ENCODE results near the gene CA12.
"Not testable (repeated sequence)": the region's sequence is repeated elsewhere in the genome, so short reads cannot be mapped to it uniquely, and the experiment has no call there.

Gene CA12

DNA sequence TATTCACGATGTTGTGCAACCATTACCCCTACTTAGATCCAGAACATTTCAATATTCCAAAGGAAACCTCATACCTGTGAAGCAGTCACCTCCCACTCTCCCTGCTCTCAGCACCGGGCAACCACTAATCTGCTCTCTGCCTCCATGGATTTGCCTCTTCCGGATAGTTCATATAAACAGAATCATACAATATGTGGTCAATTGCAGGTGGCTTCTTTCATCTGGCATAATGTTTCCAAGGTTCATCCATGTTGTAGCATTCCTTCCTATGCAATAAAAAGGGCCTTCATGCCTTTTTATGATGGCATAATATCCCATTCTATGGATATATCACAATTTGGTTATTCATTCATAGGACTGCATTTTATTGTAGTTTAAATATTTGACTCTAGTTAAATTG lies 23.9 kb downstream of the CA12 start:
- no peak for DNase-seq (ENCODE audit: low read depth in 2 of 2)

DNA sequence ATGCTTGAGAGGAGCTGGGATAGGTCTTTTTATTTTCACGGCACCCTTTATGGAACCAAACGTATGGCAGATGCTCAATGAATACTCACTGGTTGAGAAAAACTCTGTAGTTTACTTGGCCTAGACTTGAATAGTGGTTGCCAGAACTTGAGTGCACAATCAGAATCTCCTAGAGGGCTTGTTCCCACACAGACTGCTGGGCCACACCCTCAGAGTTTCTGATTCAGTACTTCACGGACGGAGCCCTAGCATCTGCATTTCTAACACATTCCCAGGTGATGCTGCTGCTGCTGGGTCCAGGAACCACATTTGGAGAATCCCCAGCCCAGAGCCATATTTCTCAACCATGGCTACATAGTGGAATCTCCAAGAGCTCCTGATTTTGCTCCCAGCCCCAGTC lies 24.6 kb downstream of the CA12 start:
- no peak for DNase-seq (ENCODE audit: low read depth in 2 of 2)

- DNase-seq (ENCODE audit: low read depth in 2 of 2) = no peak
Observed at GRCh38 chr15:63354821-63355650, 26.6 kb downstream of the CA12 start.

- DNase-seq (ENCODE audit: low read depth in 2 of 2) = no peak
Observed at GRCh38 chr15:63353887-63354286, 27.8 kb downstream of the CA12 start.

DNA sequence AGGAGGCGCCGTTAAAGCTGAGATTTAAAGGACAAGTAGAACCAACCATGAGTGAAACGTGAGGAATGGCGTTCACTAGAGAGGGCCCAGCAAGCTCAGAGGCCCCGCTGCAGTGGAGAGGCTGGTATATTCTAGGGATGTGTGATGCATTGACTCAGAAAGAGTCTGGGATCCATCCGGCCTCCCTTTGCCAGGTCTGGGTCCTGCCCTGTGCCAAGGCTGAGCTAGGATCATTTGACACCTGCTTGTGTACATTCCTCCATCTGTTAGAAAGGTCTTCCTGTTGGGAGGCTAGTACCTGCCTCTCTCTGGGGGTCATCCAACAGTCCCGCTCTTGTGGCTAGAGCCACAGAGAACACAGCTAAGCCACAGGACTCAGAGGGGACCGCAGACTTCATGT lies 28.4 kb downstream of the CA12 start:
- no peak for DNase-seq (ENCODE audit: low read depth in 2 of 2)

DNA sequence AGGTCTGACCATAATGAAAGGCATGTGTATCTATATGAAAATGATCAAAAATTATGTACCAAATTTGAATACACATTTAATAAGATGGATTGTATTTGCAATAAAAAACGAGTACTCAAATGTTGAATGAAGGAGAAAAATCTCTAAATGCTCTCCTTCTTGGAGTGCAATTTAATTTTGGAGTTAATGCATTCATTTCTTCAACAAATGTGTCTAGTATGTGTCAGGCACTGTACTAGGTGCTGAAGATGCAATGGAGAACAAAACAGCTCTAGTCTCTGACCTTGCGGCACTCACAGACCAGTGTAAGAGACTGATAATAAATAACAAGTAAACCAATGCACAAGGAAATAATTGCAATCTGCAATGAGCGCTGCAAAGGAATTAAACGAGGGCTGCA lies 28.8 kb downstream of the CA12 start:
- DNase-seq (ENCODE audit: low read depth in 2 of 2) = no peak

DNA sequence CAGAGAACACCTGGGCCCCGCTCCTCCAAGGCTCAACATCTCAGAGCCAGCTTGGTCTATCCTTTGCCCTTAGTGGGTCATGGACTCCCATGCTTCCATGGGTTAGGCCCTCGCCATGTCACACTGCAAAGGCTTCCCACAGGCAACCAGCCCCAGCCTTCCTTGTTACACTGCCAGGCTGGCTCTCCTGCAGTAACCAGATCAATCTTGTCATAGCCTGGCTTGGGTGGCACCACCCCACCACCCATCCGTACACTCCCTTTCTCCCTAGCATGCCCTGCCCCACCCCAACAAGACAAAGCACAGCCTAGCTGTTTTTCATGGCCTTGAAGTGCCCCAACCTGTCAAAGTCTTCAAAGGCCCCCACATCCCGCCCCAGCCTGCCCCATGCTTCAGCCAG lies 30.5 kb downstream of the CA12 start:
- DNase-seq (ENCODE audit: low read depth in 2 of 2) = no peak

- no peak for DNase-seq (ENCODE audit: low read depth in 2 of 2)
Observed at GRCh38 chr15:63350178-63350621, 31.4 kb downstream of the CA12 start.

GRCh38 chr15:63349621-63350020 lies 32.0 kb downstream of the CA12 start:
- no peak for DNase-seq (ENCODE audit: low read depth in 2 of 2)

GRCh38 chr15:63349156-63349555 lies 32.5 kb downstream of the CA12 start:
- no peak for DNase-seq (ENCODE audit: low read depth in 2 of 2)

DNA sequence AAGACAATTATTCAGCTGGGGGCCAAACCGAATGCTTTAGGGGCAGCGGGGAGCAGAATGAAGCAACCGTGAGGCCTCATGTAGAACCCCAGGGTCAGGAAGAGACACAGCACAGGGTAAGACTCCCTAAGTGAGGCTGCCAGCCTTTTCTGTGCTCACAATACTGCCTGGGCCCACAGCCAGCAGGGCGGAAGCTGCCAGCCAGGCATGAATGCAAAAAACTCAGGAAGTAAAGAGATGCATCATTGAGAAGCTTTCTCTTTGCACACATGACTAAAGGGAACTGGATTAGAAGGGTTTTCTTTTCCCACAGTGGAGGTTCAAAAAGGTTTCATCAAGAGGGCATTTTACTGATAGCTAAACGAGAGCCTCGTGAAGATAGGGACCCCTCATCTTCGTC lies 33.3 kb downstream of the CA12 start:
- no peak for DNase-seq (ENCODE audit: low read depth in 2 of 2)

- no peak for DNase-seq (ENCODE audit: low read depth in 2 of 2)
Observed at GRCh38 chr15:63347074-63347857, 34.4 kb downstream of the CA12 start.

DNA sequence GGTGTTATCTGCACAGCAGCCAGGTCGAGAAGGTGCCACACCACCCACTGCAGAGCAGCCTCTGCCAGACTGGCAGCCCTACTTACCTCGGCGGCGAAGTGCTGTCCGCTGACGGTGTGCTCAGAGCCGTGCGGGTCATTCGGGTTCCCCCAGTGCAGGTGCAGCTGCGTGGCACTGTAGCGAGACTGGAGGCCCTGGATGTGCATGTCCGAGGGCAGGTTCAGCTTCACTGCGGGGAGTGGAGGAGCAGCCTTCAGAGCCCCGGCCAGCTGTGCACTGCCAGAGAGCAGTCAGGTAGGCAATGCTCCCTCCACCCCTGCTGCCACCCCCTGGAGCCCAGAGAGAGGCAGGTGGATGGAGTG lies 36.3 kb downstream of the CA12 start:
- DNase-seq (ENCODE audit: low read depth in 2 of 2) = no peak

GRCh38 chr15:63344731-63345390 lies 36.8 kb downstream of the CA12 start:
- no peak for DNase-seq (ENCODE audit: low read depth in 2 of 2)

DNA sequence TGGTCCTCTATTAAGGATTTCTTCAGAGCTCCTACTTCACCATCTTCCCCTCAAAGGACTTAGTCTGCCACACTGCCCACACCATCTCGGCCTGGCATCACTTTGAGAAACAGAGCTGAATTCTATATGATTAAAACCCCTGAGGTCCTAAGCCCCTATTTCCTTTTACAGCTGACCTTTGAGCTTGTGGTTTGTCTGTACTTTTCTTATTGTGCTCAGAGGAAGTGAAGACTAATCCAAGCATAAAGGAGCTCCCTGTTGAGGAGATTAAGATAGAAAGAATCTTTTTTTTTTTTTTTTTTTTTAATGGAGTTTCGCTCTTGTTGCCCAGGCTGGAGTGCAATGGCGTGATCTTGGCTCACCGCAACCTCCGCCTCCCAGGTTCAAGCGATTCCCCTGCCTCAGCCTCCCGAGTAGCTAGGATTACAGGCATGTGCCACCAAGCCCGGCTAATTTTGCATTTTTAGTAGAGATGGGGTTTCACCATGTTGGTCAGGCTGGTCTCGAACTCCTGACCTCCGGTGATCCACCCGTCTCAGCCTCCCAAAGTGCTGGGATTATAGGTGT lies 38.6 kb downstream of the CA12 start:
- DNase-seq (ENCODE audit: low read depth in 2 of 2) = not testable (repeated sequence)

DNA sequence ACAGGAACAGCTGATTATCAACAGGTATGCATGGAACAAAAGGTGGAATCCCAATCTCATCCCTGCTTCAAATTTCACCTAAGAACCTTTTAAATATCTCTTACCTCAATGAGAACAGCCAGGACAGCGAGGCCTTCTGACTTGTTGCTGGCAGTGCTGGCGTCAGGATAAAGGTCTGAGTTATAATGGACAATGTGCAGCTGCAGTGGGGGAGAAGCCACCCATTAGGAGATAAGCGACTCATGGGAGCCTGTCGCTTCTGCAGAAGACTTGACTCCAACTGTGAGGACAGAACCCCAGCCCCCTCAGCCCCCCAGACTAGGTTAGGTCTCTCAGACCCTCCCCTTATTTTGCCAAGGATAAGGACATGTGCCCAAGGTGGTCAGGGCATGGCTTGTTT lies 39.7 kb downstream of the CA12 start:
- DNase-seq (ENCODE audit: low read depth in 2 of 2) = no peak

- no peak for DNase-seq (ENCODE audit: low read depth in 2 of 2)
Observed at GRCh38 chr15:63340878-63341277, 40.8 kb downstream of the CA12 start.

DNA sequence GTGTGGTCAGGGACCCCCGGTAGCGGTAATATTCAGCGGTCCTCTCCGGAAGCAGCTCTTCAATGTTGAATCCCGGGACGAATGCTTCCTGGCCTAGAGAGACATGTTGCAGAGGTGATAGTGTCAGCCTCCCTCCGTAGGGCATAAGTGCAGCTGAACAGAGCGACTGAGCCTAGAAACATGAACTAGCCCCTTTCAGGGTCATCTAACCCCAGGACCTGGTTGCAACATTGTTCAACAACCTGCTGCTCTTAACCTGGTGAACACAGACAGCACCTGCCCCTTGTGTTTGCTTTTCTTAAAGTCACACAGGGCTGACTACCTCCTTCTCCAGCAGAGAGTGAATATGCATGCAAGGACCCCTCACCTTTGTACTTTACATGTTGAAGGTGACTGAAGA lies 41.3 kb downstream of the CA12 start:
- no peak for DNase-seq (ENCODE audit: low read depth in 2 of 2)

DNA sequence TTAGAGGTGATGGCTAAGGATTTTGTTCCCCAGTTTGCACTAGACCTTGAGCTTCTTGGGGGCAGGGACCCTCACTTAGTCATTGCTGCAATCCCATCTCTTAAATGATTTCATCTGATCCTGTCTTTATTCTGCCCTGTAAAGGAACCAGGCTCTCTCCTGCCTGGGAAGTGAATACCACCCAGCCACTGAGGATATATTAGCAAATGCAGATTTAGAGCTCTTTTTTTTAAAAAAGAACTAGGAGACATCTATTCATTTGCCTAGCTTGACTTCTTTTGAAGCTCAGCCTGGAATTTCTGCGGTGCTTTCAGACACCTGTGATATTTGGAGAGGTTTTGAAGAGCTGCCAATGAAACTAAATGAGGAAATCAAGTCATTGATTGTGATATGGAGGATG lies 41.8 kb downstream of the CA12 start:
- DNase-seq (ENCODE audit: low read depth in 2 of 2) = no peak

DNA sequence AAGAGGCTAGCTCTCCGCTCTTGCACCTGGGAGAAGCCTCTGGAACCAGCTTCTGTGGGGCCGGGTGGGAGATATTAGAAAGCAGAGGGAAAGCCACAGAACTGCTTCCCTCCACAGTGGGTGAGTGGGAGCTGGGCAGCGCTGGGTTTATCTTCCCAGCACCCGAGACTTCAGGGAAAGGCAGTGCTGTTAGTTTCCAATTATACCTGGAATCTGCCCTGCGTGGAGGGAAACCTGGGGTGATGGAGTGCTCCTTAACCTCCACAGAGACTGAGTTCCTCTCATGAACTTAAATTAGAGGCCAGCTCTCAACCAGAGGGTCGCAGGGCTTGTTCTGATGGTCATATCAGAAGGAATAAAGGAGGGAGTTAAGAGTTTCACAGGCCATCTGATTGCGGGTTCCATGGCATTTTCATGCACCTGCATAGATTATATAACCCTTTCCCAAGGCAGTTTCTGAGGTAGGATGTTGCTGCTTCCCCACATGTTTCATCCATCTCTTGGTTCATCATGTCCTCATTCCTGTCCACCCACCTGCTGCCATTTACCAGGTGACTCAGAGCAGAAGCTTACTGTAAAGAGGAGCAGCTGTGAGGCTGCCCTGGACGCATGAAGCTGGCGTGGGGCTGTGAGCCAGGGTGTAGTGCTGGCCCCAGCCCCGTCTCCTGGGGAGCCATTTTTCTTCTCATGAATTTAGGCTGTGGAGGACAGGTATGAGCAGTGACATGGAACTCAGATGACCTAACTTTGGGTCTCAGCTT lies 42.5 kb downstream of the CA12 start:
- DNase-seq (ENCODE audit: low read depth in 2 of 2) = no peak

DNA sequence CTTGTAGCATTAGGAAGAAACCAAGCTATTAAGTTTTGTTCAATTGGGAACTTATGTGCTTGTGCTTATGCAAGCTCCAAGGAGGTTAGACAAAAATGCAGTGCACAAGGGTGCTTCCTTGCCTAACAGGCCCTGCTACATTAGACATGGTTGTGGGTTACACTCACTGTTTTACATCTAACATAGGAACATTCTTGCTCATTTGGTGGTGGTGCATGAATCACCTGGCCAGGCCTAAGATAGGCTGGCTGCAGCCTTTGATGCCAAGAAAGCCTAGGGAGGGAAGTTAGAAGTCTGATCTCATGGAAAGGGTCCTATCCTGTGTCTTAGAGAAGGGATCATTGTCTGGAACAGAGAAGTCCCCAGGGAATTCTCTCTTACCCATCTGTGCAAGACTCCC lies 43.5 kb downstream of the CA12 start:
- DNase-seq (ENCODE audit: low read depth in 2 of 2) = no peak

- DNase-seq (ENCODE audit: low read depth in 2 of 2) = no peak
Observed at GRCh38 chr15:63337046-63337445, 44.6 kb downstream of the CA12 start.
